ENCODE data around the gene SUSD6.

The SUSD6 gene

DNA sequence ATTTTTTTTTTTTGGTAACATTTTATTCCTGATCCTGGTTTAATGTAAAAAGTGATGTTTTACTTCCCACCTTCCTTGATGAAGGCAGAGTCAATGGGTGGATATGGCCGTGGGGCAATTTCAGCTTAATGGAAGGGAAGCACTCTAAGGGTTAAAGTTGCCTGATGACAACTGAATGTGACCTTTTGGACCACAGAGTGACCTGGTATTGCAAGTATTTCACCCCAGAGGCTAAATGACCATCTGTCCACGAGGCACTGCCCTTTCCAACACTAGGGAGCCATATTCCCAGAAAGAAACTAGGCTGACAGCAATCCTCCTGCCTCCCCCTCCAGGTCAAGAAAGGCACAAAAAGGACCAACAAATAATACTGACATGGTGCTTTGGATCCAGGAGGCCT, 41.5 kb upstream of the SUSD6 start:
- DNase-seq, result no peak
- no peaks in the 10 kb centered on the region for H3K9me3 ChIP-seq (replicated peaks; ENCODE audit: insufficient read depth, low read length)
- H3K27me3 ChIP-seq (replicated peaks; ENCODE audit: insufficient read depth, low read length), result no peaks in the 10 kb centered on the region
- H4K20me1 ChIP-seq (ENCODE audit: insufficient read depth, low read length), result no peaks in the 10 kb centered on the region
- H3K4me2 ChIP-seq (ENCODE audit: low read depth, low read length), result no peak overlapping the region
- no peak overlapping the region for H3K4me3 ChIP-seq (ENCODE audit: low read length)
- no peaks in the 10 kb centered on the region for H3K79me2 ChIP-seq (ENCODE audit: low read length)
- H3K36me3 ChIP-seq (replicated peaks; ENCODE audit: insufficient read depth, low read length), result no peaks in the 10 kb centered on the region
- no peaks in the 10 kb centered on the region for H3K9me2 ChIP-seq (replicated peaks; ENCODE audit: insufficient read depth, low read length)
- H3K27ac ChIP-seq (ENCODE audit: low read length), result no peak overlapping the region
- H2AFZ ChIP-seq (ENCODE audit: low read length), result no peak overlapping the region
- no peak overlapping the region for H3K9ac ChIP-seq (ENCODE audit: low read length)
- H3F3A ChIP-seq (ENCODE audit: insufficient read depth, low read length), result no peaks in the 10 kb centered on the region
- no peaks in the 10 kb centered on the region for H3K4me1 ChIP-seq (ENCODE audit: low read length)
- no peak for TF ChIP-seq EZH2 (optimal IDR thresholded peaks at IDR 0.05; ENCODE audit: low read depth, low read length)
- TF ChIP-seq EZH2phosphoT487 (IDR thresholded peaks at IDR 0.05; ENCODE audit: low read length), result no peak
- TF ChIP-seq, protein P1, sequence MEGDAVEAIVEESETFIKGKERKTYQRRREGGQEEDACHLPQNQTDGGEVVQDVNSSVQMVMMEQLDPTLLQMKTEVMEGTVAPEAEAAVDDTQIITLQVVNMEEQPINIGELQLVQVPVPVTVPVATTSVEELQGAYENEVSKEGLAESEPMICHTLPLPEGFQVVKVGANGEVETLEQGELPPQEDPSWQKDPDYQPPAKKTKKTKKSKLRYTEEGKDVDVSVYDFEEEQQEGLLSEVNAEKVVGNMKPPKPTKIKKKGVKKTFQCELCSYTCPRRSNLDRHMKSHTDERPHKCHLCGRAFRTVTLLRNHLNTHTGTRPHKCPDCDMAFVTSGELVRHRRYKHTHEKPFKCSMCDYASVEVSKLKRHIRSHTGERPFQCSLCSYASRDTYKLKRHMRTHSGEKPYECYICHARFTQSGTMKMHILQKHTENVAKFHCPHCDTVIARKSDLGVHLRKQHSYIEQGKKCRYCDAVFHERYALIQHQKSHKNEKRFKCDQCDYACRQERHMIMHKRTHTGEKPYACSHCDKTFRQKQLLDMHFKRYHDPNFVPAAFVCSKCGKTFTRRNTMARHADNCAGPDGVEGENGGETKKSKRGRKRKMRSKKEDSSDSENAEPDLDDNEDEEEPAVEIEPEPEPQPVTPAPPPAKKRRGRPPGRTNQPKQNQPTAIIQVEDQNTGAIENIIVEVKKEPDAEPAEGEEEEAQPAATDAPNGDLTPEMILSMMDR (IDR thresholded peaks at IDR 0.05; ENCODE audit: low read length), result no peak

DNA sequence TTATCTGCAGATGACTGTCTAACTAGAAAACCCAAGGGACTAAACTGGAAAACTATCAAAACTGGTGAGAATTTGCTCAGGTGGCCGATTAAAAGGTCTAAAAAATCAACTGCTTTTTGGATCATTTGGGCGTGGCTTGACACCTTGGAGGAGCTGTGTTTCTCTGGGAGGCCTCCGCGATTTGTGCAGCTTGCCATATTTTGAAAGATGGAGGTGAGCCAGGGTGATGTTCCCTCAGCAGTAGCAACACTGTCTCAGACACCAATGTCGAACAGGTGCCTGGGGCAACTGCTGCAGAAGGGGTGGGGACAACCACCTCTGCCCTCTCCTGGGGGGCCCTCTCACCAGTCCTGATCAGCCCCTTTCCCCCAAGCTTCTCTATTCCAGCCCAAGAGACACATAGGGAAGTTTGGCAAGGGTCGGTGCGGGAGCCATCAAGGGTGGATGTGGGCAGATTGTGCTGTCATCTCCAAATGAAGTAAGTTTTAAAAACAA, 40.5 kb upstream of the SUSD6 start:
- H3K9me2 ChIP-seq (replicated peaks; ENCODE audit: insufficient read depth, low read length), result no peaks in the 10 kb centered on the region
- H3K9me3 ChIP-seq (replicated peaks; ENCODE audit: insufficient read depth, low read length), result no peaks in the 10 kb centered on the region
- H3K79me2 ChIP-seq (ENCODE audit: low read length), result no peaks in the 10 kb centered on the region
- no peaks in the 10 kb centered on the region for H3K36me3 ChIP-seq (replicated peaks; ENCODE audit: insufficient read depth, low read length)
- no peak overlapping the region for H3K9ac ChIP-seq (ENCODE audit: low read length)
- TF ChIP-seq, protein P1 (IDR thresholded peaks at IDR 0.05; ENCODE audit: low read length), result no peak
- TF ChIP-seq EZH2 (optimal IDR thresholded peaks at IDR 0.05; ENCODE audit: low read depth, low read length), result no peak
- no peak for TF ChIP-seq EZH2phosphoT487 (IDR thresholded peaks at IDR 0.05; ENCODE audit: low read length)
- no peaks in the 10 kb centered on the region for H3K4me1 ChIP-seq (ENCODE audit: low read length)
- H3K4me3 ChIP-seq (ENCODE audit: low read length), result no peak overlapping the region
- H3K27me3 ChIP-seq (replicated peaks; ENCODE audit: insufficient read depth, low read length), result no peaks in the 10 kb centered on the region
- DNase-seq, result no peak
- H3K4me2 ChIP-seq (ENCODE audit: low read depth, low read length), result no peak overlapping the region
- no peaks in the 10 kb centered on the region for H3F3A ChIP-seq (ENCODE audit: insufficient read depth, low read length)
- H4K20me1 ChIP-seq (ENCODE audit: insufficient read depth, low read length), result no peaks in the 10 kb centered on the region
- H3K27ac ChIP-seq (ENCODE audit: low read length), result no peak overlapping the region
- no peak overlapping the region for H2AFZ ChIP-seq (ENCODE audit: low read length)

DNA sequence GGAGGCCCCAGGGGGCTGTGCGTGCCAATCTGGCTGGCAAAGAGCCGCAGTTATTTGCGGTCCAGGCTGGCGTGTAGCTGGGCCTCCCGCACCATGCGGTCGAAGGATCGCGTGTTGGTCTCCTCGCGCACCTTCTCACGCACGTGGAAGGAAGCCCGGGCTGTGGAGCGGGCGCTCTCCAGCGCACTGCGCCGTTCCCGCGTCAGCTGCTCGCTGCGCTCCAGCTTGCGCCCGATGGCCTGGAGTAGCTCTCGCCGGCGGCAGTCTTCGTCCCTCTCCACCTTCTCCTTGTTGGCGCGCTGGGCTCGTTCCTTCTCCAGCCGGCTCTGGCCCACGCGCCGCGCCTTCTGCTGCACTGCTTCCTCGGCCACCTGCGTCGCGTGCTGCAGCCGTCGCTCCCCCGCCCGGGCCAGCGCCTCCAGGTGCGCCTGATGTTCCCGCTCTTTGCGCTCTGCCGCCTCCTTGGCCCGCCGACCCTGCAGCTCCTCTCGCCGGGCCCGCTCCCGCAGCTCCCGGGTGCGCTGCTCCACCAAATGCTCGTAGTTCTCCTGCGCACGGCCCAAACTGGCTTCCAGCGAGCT, 39.9 kb upstream of the SUSD6 start:
- no peaks in the 10 kb centered on the region for H3F3A ChIP-seq (ENCODE audit: insufficient read depth, low read length)
- no peak overlapping the region for H3K9ac ChIP-seq (ENCODE audit: low read length)
- H3K27ac ChIP-seq (ENCODE audit: low read length), result no peak overlapping the region
- no peaks in the 10 kb centered on the region for H4K20me1 ChIP-seq (ENCODE audit: insufficient read depth, low read length)
- no peaks in the 10 kb centered on the region for H3K9me2 ChIP-seq (replicated peaks; ENCODE audit: insufficient read depth, low read length)
- no peaks in the 10 kb centered on the region for H3K27me3 ChIP-seq (replicated peaks; ENCODE audit: insufficient read depth, low read length)
- no peaks in the 10 kb centered on the region for H3K9me3 ChIP-seq (replicated peaks; ENCODE audit: insufficient read depth, low read length)
- no peaks in the 10 kb centered on the region for H3K79me2 ChIP-seq (ENCODE audit: low read length)
- TF ChIP-seq EZH2 (optimal IDR thresholded peaks at IDR 0.05; ENCODE audit: low read depth, low read length) (no peak), EZH2phosphoT487 (IDR thresholded peaks at IDR 0.05; ENCODE audit: low read length) (no peak)
- TF ChIP-seq, protein P1 (IDR thresholded peaks at IDR 0.05; ENCODE audit: low read length), result no peak
- H3K4me1 ChIP-seq (ENCODE audit: low read length), result no peaks in the 10 kb centered on the region
- H3K4me3 ChIP-seq (ENCODE audit: low read length), result no peak overlapping the region
- no peak for DNase-seq
- H3K4me2 ChIP-seq (ENCODE audit: low read depth, low read length), result no peak overlapping the region
- no peak overlapping the region for H2AFZ ChIP-seq (ENCODE audit: low read length)
- H3K36me3 ChIP-seq (replicated peaks; ENCODE audit: insufficient read depth, low read length), result no peaks in the 10 kb centered on the region

All from MM.1S (cell line).